MM.1S (cell line): ENCODE measurements around the gene ALB.

Experiments used
- CTCF ChIP-seq: fragments of 300-600 bp; sonication (generic); IDR thresholded peaks from 2 replicates; pipeline ENCODE4 v1.5.1; 2016; ENCODE audit warnings: antibody characterized with exemption, low read length, mixed read lengths
- EZH2 ChIP-seq: fragments of 300-600 bp; sonication (generic); optimal IDR thresholded peaks from 2 replicates; pipeline ENCODE3; 2017; ENCODE audit warnings: low read depth, mild to moderate bottlenecking, antibody characterized with exemption, low read length, mixed read lengths

DNA sequence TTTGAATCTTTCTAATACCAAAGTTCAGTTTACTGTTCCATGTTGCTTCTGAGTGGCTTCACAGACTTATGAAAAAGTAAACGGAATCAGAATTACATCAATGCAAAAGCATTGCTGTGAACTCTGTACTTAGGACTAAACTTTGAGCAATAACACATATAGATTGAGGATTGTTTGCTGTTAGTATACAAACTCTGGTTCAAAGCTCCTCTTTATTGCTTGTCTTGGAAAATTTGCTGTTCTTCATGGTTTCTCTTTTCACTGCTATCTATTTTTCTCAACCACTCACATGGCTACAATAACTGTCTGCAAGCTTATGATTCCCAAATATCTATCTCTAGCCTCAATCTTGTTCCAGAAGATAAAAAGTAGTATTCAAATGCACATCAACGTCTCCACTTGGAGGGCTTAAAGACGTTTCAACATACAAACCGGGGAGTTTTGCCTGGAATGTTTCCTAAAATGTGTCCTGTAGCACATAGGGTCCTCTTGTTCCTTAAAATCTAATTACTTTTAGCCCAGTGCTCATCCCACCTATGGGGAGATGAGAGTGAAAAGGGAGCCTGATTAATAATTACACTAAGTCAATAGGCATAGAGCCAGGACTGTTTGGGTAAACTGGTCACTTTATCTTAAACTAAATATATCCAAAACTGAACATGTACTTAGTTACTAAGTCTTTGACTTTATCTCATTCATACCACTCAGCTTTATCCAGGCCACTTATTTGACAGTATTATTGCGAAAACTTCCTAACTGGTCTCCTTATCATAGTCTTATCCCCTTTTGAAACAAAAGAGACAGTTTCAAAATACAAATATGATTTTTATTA lies 28.3 kb downstream of the ALB start:
- no peak for TF ChIP-seq EZH2
- TF ChIP-seq CTCF = no peak
